HUES48 (cell line): Measurements from ENCODE around the gene BCL2A1.
"Not testable (repeated sequence)": the region's sequence is repeated elsewhere in the genome, so short reads cannot be mapped to it uniquely, and the experiment has no call there.

Experiments used
- H3K27ac ChIP-seq: one replicate; pipeline ENCODE4 v1.7.0; 2013; ENCODE audit warnings: low read depth, low read length, inconsistent platforms
- H3K27me3 ChIP-seq: 2 replicates; pipeline ENCODE4 v1.6.1; 2013; ENCODE audit warnings: mild to moderate bottlenecking, low read length; ENCODE audit not compliant: control insufficient read depth, insufficient read depth
- H3K36me3 ChIP-seq: 2 replicates; pipeline ENCODE4 v1.6.1; 2013; ENCODE audit warnings: low read length; ENCODE audit not compliant: control insufficient read depth, insufficient read depth
- H3K4me1 ChIP-seq: 2 replicates; pipeline ENCODE4 v1.6.1; 2013; ENCODE audit warnings: mild to moderate bottlenecking, low read length; ENCODE audit not compliant: control insufficient read depth, insufficient read depth
- H3K4me3 ChIP-seq: 2 replicates; pipeline ENCODE4 v1.5.1; 2013; ENCODE audit warnings: mild to moderate bottlenecking, low read depth, low read length
- H3K9ac ChIP-seq: 2 replicates; pipeline ENCODE4 v1.6.1; 2013; ENCODE audit warnings: mild to moderate bottlenecking, low read depth, low read length, moderate library complexity
- H3K9me3 ChIP-seq: 2 replicates; pipeline ENCODE4 v1.6.1; 2013; ENCODE audit warnings: low read length; ENCODE audit not compliant: control insufficient read depth, insufficient read depth

Gene BCL2A1

DNA sequence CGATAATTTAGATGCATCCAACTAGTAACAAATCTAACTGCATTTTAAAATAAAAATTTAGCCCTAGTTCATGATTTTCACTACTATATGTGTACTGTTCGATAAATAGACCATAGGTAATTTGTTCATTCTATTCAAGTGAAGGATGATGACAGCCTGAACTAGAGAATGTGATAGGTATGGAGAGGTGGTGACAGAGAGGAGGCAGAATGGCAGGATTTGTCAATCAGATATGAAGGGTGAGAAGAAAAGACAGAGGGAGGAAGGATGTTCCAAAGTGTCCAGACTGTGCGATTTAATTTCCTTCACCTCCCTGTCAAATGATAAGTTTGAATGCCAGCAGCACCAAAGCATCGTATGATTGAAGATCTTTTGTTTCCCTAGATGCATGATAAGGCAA is 31.6 kb downstream of the BCL2A1 start:
- no peaks in the 10 kb centered on the region for H3K27me3 ChIP-seq
- no peak overlapping the region for H3K4me3 ChIP-seq
- no peaks in the 10 kb centered on the region for H3K9me3 ChIP-seq
- H3K9ac ChIP-seq, result no peak overlapping the region
- H3K27ac ChIP-seq, result no peak overlapping the region
- H3K4me1 ChIP-seq, result no peaks in the 10 kb centered on the region
- H3K36me3 ChIP-seq, result no peaks in the 10 kb centered on the region

DNA sequence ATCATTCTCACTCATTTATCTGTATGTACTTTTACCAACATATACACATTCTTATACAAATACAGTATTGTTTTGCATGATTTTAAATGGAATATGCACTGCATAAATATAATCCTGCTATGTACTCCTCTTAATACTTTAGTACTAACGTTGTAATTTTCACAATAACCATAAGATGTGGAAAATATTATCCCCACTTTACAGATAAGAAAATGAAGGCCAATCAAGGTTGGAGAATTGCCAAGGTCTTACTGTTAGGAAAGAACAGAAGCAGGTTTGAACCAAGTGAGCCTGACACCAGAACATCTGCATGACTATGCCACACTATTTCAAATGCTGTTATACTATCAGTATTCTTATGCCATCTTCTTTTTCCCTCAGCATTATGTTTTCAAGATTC is 32.9 kb downstream of the BCL2A1 start:
- Histone ChIP-seq H3K9me3 (no peaks in the 10 kb centered on the region), H3K4me3 (no peak overlapping the region), H3K9ac (no peak overlapping the region), H3K36me3 (no peaks in the 10 kb centered on the region), H3K4me1 (no peaks in the 10 kb centered on the region), H3K27ac (no peak overlapping the region), H3K27me3 (no peaks in the 10 kb centered on the region)

DNA sequence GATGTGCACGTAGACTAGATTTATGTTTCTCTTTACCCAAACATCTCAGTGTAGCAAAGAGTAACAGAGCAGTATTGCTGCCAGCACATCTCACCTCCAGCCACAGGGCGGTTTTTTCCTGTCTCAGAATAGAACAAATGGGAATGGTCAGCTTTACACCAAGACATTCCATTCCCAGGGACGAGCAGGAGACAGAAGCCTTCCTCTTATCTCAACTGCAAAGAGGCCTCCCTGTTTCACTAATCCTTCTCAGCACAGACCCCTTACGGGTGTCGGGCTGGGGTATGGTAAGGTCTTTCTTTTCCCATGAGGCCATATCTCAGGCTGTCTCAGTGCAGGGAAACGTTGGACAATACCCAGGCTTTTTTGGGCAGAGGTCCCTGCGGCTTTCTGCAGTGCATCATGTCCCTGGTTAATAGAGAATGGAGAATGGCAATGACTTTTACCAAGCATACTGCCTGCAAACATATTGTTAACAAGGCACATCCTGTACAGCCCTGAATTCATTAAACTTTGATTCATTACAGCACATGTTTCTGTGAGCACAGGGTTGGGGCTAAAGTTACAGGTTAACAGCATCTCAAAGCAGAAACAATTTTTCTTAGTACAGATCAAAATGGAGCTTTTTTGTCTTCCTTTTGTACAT is 35.3 kb downstream of the BCL2A1 start:
- not testable (repeated sequence) for H3K4me1 ChIP-seq, H3K27ac ChIP-seq, H3K27me3 ChIP-seq, H3K9ac ChIP-seq, H3K4me3 ChIP-seq, H3K9me3 ChIP-seq, H3K36me3 ChIP-seq

DNA sequence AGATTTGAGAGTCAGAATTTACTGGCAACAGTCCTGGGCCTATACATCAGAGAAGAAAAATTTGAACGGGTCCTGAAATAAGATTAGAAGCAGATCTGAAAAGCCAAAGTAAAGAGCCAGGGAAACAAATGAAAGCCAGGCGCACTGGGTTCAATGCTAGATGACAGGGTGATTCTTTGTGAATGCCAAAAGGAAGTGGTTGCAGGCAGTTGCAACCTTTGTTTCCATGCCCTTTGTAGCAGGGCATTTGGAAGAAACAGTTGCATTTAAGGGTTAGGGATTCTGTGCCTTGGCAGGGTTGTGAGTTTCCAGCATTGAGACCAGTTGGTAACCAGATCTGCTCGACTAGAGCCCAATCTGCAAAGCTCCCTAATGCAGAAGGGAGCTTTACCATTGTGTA is 37.8 kb downstream of the BCL2A1 start:
- H3K4me3 ChIP-seq, result no peak overlapping the region
- H3K27me3 ChIP-seq, result no peaks in the 10 kb centered on the region
- no peaks in the 10 kb centered on the region for H3K36me3 ChIP-seq
- H3K9me3 ChIP-seq, result no peaks in the 10 kb centered on the region
- no peaks in the 10 kb centered on the region for H3K4me1 ChIP-seq
- no peak overlapping the region for H3K27ac ChIP-seq
- no peak overlapping the region for H3K9ac ChIP-seq

DNA sequence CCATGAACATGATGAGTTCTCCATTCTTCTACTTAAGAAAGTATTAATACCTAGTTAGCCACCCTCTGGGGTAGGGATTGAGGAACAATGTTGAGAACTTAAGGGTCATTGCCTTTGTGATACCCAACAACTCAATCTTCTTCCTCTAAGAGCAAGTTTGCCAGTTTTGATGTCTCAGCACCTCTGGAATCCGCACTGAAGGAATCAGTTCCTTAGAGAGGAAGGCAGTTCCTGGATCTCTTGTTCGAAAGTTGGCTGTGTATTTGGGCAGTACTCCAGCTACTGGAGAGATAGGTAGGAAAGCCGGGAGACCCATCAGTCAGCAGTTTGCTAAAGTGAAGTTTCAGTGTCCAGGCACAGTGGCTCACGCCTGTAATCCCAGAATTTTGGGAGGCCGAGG is 38.5 kb downstream of the BCL2A1 start:
- Histone ChIP-seq H3K27ac (no peak overlapping the region), H3K27me3 (no peaks in the 10 kb centered on the region), H3K9ac (no peak overlapping the region), H3K4me1 (no peaks in the 10 kb centered on the region), H3K9me3 (no peaks in the 10 kb centered on the region), H3K4me3 (no peak overlapping the region), H3K36me3 (no peaks in the 10 kb centered on the region)

DNA sequence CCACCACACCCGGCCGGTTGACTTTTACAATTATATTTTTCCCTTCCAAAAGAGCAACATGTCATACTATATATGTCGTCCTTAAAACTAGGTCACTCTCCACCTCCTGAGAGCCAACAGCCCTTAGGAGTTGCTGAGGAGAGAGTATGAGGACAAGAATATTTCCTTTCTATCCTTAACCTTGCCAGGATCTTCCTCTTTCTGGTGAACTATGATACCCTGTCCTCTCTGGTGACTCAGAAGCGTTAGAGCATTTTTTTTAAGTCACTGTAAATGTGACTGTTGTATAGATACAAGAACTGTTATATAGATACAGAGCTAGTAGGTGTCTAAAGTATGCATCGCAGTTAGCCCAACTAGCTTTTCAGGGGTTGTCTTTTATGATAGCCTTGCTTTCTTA is 40.5 kb downstream of the BCL2A1 start:
- Histone ChIP-seq H3K27me3 (no peaks in the 10 kb centered on the region), H3K9ac (no peak overlapping the region), H3K4me1 (no peaks in the 10 kb centered on the region), H3K9me3 (no peaks in the 10 kb centered on the region), H3K27ac (no peak overlapping the region), H3K36me3 (no peaks in the 10 kb centered on the region), H3K4me3 (no peak overlapping the region)

DNA sequence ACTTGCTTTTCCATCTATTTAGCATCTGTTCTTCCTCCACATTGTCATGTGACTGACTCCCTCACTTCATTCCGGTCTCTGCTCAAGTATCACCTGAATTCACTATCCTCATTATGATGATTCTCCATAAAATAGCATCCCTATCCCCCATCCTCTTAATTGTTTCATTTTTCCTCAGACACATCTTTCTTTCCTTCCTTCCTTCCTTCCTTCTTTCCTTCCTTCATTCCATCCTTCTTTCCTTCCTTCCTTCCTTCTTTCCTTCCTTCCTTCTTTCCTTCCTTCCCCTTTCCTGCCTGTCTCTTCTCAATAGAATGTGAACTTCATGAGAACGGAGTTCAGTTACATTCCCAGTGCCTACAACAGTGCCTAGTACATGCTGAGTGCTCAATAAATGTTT is 41.6 kb downstream of the BCL2A1 start:
- Histone ChIP-seq H3K4me3 (no peak overlapping the region), H3K27ac (no peak overlapping the region), H3K9me3 (no peaks in the 10 kb centered on the region), H3K4me1 (no peaks in the 10 kb centered on the region), H3K36me3 (no peaks in the 10 kb centered on the region), H3K27me3 (no peaks in the 10 kb centered on the region), H3K9ac (no peak overlapping the region)

DNA sequence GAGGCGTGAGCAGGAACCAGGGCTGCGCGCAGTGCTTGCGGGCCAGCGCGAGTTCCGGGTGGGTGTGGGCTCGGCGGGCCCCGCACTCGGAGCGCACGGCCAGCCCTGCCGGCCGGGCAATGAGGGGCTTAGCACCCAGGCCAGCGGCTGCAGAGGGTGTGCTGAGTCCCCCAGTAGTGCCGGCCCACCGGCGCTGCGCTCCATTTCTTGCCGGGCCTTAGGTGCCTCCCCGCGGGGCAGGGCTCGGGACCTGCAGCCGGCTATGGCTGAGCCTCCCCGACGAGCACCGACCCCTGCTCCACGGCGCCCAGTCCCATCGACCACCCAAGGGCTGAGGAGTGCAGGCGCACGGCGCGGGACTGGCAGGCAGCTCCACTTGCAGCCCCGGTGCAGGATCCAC is 44.9 kb downstream of the BCL2A1 start:
- not testable (repeated sequence) for H3K36me3 ChIP-seq, H3K4me3 ChIP-seq, H3K4me1 ChIP-seq, H3K27ac ChIP-seq, H3K27me3 ChIP-seq, H3K9ac ChIP-seq, H3K9me3 ChIP-seq

DNA sequence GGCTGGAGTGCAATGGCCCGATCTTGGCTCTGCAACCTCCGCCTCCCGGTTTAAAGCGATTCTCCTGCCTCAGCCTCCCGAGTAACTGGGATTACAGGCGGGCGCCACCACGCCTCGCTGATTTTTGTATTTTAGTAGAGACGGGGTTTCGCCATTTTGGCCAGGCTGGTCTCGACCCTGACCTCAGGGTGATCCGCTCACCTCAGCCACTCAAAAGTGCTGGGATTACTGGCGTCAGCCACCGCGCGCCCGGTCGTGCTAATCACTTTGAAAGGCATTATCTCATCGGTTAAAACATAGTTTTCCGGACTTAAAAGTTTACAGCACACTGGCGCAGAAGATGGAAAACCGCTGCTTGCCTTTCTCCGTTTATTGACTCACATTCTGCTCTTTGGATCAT is 46.6 kb downstream of the BCL2A1 start:
- Histone ChIP-seq H3K9me3 (peaks cover 26% of the 10 kb centered on the region), H3K9ac (peak overlapping the region; percentile 83), H3K36me3 (peaks cover 25% of the 10 kb centered on the region), H3K27ac (peak overlapping the region; percentile 94), H3K4me3 (peak overlapping the region; percentile 99), H3K4me1 (no peaks in the 10 kb centered on the region), H3K27me3 (no peaks in the 10 kb centered on the region)

DNA sequence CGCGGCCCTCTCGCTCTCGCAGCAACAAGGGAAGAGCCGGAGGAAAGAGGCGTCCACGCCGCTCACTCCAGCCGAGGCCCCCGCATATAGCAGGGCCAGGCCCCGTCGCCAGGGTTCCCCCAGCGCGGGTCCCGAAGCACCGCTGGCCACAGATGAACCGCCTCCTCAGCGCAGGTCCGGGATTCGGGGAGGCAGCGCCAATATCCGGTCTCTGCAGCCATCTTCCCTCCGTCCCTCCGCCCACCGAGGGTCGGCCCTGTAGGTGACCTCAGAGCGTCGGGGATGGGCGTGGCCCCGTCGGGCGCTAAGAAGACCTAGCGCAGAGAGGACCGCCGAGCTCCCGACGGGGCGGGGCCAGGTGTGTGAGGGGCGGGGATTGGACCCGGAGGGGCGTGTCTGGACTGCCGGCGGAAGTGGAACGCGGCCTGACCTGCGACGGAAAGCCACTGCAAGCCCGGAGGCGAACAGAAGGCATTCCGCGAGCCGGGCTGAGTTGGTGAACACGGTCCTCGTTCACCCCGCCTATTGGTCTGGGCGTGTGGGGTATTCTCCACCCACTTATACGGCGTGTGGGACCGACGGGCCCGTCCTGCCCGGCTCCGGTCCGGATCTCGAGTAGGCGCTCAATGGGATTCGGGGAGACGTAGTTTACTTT is 47.4 kb downstream of the BCL2A1 start:
- Histone ChIP-seq H3K9me3 (peaks cover 32% of the 10 kb centered on the region), H3K4me3 (peak overlapping the region; percentile 99), H3K4me1 (no peaks in the 10 kb centered on the region), H3K27ac (peak overlapping the region; percentile 97), H3K36me3 (peaks cover 26% of the 10 kb centered on the region), H3K9ac (peak overlapping the region; percentile 93), H3K27me3 (no peaks in the 10 kb centered on the region)

DNA sequence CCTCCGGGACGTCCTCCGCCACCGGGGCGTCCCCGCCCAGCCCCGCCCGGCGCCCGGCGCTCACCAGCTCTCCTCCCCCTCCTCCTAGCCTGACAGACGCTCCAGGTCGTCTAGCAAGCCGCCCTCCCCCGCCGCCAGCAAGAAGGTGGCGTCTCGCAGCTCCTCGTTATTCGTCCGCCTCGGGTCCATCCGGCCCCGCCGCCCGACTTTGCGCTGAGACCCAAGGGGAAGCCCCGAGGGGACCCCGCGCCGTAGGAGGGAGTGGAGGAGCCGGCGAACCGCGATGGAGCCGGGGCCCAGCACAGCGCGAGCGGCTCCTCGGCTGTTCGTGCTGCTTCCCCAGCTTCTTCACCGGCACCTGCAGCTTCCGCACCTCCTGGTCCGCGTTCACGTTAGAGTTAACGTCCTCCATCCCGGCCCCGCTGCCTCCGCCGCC is 47.9 kb downstream of the BCL2A1 start:
- H3K36me3 ChIP-seq, result peaks cover 26% of the 10 kb centered on the region
- H3K9me3 ChIP-seq, result peaks cover 36% of the 10 kb centered on the region
- peak overlapping the region; percentile 93 for H3K9ac ChIP-seq
- H3K4me1 ChIP-seq, result no peaks in the 10 kb centered on the region
- H3K27me3 ChIP-seq, result no peaks in the 10 kb centered on the region
- peak overlapping the region; percentile 99 for H3K4me3 ChIP-seq
- peak overlapping the region; percentile 97 for H3K27ac ChIP-seq
